ENCODE results near the gene ARTN. TPM values are rescaled to one million over a fixed set of nuclear protein-coding genes. Genes with fewer than 3 reads are reported as not detected.
A peak's percentile ranks its signal among the peaks of the same experiment; 100 is the strongest.

ARTN gene
- total and polyA plus RNA-seq, 9 of the 15 experiments (the other 6 are each of a cell fraction or from before 2014, with no cell fraction given) = 0.06 to 0.38 TPM; not detected in 7

DNA sequence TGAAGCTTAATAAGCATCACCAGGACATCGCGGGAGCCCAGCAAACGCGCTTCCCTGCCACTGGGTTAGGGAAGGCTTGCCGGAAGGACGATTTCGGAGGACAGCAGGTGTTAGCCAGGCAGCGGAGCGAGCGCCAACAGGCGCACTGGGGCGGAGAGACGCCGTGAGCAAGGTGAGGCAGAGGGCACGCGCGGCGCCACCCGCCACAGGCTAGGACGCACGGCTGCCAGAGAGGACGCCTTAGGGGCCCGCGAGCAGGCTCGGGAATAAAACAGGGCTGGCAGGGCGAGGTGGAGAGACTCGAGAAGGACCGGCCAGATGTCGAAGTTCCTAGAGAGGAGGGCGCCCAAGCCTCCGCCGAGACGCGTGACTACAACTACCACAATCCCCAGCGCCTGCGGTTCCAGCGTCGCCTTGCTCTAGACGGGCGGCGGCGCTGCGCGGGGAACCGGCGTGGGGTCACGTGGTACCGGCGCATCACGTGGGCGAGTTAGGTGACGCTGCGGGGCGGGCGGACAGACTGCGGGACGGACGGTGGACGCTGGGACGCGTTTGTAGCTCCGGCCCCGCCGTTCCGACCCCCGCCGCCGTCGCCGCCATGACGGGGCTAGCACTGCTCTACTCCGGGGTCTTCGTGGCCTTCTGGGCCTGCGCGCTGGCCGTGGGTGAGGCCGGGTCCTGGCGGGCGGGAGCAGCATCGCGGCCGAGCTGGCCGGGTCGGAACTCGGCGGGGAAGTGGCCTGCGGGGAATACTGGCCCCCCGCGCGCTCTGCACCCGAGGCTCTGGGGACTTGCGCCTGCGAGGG lies 41.0 kb downstream of the ARTN start, which contains the start of gene ATP6V0B (continued):
- TF ChIP-seq, protein P1, sequence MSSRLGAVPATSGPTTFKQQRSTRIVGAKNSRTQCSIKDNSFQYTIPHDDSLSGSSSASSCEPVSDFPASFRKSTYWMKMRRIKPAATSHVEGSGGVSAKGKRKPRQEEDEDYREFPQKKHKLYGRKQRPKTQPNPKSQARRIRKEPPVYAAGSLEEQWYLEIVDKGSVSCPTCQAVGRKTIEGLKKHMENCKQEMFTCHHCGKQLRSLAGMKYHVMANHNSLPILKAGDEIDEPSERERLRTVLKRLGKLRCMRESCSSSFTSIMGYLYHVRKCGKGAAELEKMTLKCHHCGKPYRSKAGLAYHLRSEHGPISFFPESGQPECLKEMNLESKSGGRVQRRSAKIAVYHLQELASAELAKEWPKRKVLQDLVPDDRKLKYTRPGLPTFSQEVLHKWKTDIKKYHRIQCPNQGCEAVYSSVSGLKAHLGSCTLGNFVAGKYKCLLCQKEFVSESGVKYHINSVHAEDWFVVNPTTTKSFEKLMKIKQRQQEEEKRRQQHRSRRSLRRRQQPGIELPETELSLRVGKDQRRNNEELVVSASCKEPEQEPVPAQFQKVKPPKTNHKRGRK (tag; IDR thresholded peaks at IDR 0.05) = no peak
- TF ChIP-seq ELK3 (CRISPR knock-in tag; IDR thresholded peaks at IDR 0.05) (peak; percentile 34; the same call in 1 of the 2 replicates), ARID2 (IDR thresholded peaks at IDR 0.05) (no peak), RERE (CRISPR knock-in tag; IDR thresholded peaks at IDR 0.05; ENCODE audit: borderline replicate concordance) (no peak), CBX3 (IDR thresholded peaks at IDR 0.05; ENCODE audit: borderline replicate concordance in 1 of 2, low read length in 2 of 2) (no peak), CBFA2T2 (conservative IDR thresholded peaks at IDR 0.05) (peak; percentile 99), CBX8 (IDR thresholded peaks at IDR 0.05; ENCODE audit: borderline replicate concordance, extremely low read depth, low read depth, low read length, poor library complexity, severe bottlenecking) (no peak), CBFA2T3 (IDR thresholded peaks at IDR 0.05) (no peak), XRCC3 (IDR thresholded peaks at IDR 0.05) (no peak), ZNF561 (CRISPR knock-in tag; conservative IDR thresholded peaks at IDR 0.05) (no peak), FOSL1 (tag; conservative IDR thresholded peaks at IDR 0.05) (peak; percentile 35; the same call in 1 of the 2 replicates), PCBP2 (IDR thresholded peaks at IDR 0.05; ENCODE audit: low read depth, low read length, poor library complexity, severe bottlenecking) (no peak), LCOR (CRISPR knock-in tag; IDR thresholded peaks at IDR 0.05) (0 out of 2 replicates have a peak, but pooled peaks have one; percentile 19), CTCFL (IDR thresholded peaks at IDR 0.05; ENCODE audit: borderline replicate concordance, insufficient read depth, low read depth, low read length, poor library complexity, severe bottlenecking) (peak; percentile 61), POU5F1 (IDR thresholded peaks at IDR 0.05; ENCODE audit: borderline replicate concordance, low read depth, low read length, partially characterized antibody) (peak; percentile 61), SLC30A9 (CRISPR knock-in tag; IDR thresholded peaks at IDR 0.05) (no peak)

Measured in K562 (cell line).